ENCODE measurements around the gene EXOC7. TPM values are rescaled to one million over a fixed set of nuclear protein-coding genes. Genes with fewer than 3 reads are reported as not detected.
"Not testable (repeated sequence)": the region's sequence is repeated elsewhere in the genome, so short reads cannot be mapped to it uniquely, and the experiment has no call there.

The EXOC7 gene
- total RNA-seq, 2 donors from 2014 or later = 104 to 117 TPM

DNA sequence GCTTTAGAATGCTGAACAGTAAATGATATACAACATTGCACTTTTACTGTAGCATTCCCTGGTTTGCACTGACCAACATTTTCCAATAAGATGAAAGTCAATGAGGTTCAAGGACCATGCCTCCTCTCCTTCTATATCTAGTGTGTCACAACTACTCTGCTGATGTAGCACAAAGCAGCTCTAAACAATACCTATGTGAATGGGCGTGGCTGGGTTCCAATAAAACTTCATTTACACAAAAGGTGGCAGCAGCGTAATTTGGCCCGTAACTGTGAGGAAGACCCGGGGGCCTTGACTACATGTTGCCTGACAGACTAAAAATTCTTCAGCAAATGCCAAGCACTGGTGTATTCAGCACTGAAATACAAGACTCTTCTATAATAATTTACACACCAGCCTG is 37.8 kb downstream of the EXOC7 start:
- H3K36me3 Mint-ChIP-seq (ENCODE audit: low read depth) = peaks cover 98% of the 10 kb centered on the region
- no peaks in the 10 kb centered on the region for H3K27me3 Mint-ChIP-seq
- no peak for ATAC-seq (replicated peaks)
- H3K9me3 Mint-ChIP-seq = no peaks in the 10 kb centered on the region
- peaks cover 31% of the 10 kb centered on the region for H3K4me1 Mint-ChIP-seq
- H3K27ac Mint-ChIP-seq = no peak overlapping the region
- no peak overlapping the region for H3K4me3 Mint-ChIP-seq

DNA sequence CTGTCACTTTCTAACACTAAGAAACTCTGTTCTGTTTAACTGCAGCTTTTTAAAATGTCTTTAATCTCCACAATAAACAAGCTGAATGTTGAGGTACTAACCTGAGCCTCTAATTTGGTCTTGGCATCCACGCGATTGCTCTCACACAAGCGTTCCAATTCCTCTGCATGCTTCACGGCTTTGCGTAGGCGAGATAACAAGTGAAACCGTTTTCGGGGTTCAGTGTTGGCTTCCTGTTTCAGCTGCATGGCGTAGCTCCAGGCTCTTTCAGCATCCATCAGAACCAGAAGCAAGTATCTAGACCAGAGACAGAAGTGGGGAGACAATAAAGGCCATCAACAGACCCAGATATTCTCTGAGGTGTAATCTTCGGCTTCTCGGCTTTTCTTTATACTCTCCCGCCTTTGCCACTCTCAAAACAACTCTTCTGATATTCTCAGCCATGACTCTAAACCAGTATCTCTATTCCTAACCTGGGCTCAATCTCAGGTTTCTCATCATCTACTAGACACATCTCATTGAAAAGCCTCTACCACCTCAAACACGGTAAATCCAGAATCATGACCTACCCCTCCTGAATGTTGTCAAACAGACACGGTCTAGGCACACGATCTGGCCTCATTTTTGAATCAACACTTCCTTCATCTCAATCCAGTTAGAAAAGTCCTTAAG is 39.6 kb downstream of the EXOC7 start:
- Mint-ChIP-seq H3K9me3 (no peaks in the 10 kb centered on the region), H3K4me3 (peak overlapping the region; percentile 79), H3K36me3 (ENCODE audit: low read depth) (peaks cover 98% of the 10 kb centered on the region), H3K27me3 (no peaks in the 10 kb centered on the region), H3K27ac (peak overlapping the region; percentile 86), H3K4me1 (peaks cover 24% of the 10 kb centered on the region)
- ATAC-seq (replicated peaks) = peak; percentile 96

- not testable (repeated sequence) for H3K27ac Mint-ChIP-seq; ATAC-seq (replicated peaks); H3K27me3 Mint-ChIP-seq; H3K4me3 Mint-ChIP-seq; H3K9me3 Mint-ChIP-seq
- peaks cover 98% of the 10 kb centered on the region for H3K36me3 Mint-ChIP-seq (ENCODE audit: low read depth)
- H3K4me1 Mint-ChIP-seq = peaks cover 17% of the 10 kb centered on the region
These were observed 45.3 kb downstream of the EXOC7 start for GRCh38 chr17:76058264-76058663.

GRCh38 chr17:76056882-76057281 is 46.7 kb downstream of the EXOC7 start:
- no peak for ATAC-seq (replicated peaks)
- Mint-ChIP-seq H3K36me3 (ENCODE audit: low read depth) (peaks cover 100% of the 10 kb centered on the region), H3K4me3 (no peak overlapping the region), H3K27ac (no peak overlapping the region), H3K27me3 (no peaks in the 10 kb centered on the region), H3K9me3 (no peaks in the 10 kb centered on the region), H3K4me1 (peaks cover 18% of the 10 kb centered on the region)

GRCh38 chr17:76054112-76054476 is 49.5 kb downstream of the EXOC7 start:
- no peaks in the 10 kb centered on the region for H3K9me3 Mint-ChIP-seq
- peaks cover 100% of the 10 kb centered on the region for H3K36me3 Mint-ChIP-seq (ENCODE audit: low read depth)
- H3K4me3 Mint-ChIP-seq = peak overlapping the region; percentile 58
- no peaks in the 10 kb centered on the region for H3K27me3 Mint-ChIP-seq
- peak; percentile 79 for ATAC-seq (replicated peaks)
- peaks cover 35% of the 10 kb centered on the region for H3K4me1 Mint-ChIP-seq
- peak overlapping the region; percentile 73 for H3K27ac Mint-ChIP-seq

- Mint-ChIP-seq H3K9me3 (no peaks in the 10 kb centered on the region), H3K4me1 (peaks cover 35% of the 10 kb centered on the region), H3K4me3 (peak overlapping the region; percentile 58), H3K27me3 (no peaks in the 10 kb centered on the region), H3K36me3 (ENCODE audit: low read depth) (peaks cover 100% of the 10 kb centered on the region), H3K27ac (peak overlapping the region; percentile 73)
- ATAC-seq (replicated peaks) = peak; percentile 73
These were observed 50.1 kb downstream of the EXOC7 start for GRCh38 chr17:76053246-76054111.

GRCh38 chr17:76051561-76051960 is 52.0 kb downstream of the EXOC7 start:
- H3K4me3 Mint-ChIP-seq = no peak overlapping the region
- no peak for ATAC-seq (replicated peaks)
- no peaks in the 10 kb centered on the region for H3K9me3 Mint-ChIP-seq
- H3K27me3 Mint-ChIP-seq = no peaks in the 10 kb centered on the region
- H3K36me3 Mint-ChIP-seq (ENCODE audit: low read depth) = peaks cover 99% of the 10 kb centered on the region
- peak overlapping the region; percentile 81 for H3K27ac Mint-ChIP-seq
- H3K4me1 Mint-ChIP-seq = peaks cover 34% of the 10 kb centered on the region

- Mint-ChIP-seq H3K9me3 (no peaks in the 10 kb centered on the region), H3K27me3 (no peaks in the 10 kb centered on the region), H3K4me3 (no peak overlapping the region), H3K27ac (peak overlapping the region; percentile 81), H3K4me1 (peaks cover 30% of the 10 kb centered on the region), H3K36me3 (ENCODE audit: low read depth) (peaks cover 99% of the 10 kb centered on the region)
- peak; percentile 38 for ATAC-seq (replicated peaks)
These were observed 52.8 kb downstream of the EXOC7 start for GRCh38 chr17:76050538-76051467.

DNA sequence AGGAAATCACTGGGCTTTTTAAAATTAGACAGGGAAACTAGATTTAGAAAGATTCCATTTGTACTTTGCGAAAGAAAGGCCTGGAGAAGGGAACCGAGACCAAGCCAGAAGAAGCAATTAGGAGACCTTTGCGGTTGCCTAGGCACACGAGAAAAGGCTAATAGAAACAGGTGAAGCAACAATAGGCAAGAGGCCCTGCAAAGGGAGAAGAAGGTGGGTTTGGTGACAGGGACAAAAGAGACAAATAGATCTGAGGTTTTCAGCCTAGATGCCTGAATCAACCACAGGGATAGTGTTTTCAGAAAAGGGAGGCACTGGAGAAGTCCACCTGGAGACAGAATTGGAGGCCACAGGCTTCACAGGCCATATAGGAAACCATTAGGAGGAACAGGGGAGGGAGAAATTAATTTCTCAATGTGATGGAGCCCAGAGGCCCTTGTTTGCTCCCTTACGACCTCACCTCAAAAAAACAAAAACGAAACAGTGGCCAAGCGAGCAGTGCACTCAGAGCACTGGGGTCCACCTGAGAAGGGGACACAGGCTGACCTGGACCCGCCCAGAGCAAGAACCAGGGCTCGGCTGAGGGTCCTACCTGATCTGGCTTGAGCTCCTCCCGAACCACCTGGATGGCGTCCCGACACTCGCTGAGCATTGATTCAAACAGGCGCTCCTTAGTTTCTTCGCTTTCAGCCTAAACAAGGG is 53.6 kb downstream of the EXOC7 start:
- peaks cover 99% of the 10 kb centered on the region for H3K36me3 Mint-ChIP-seq (ENCODE audit: low read depth)
- no peak overlapping the region for H3K4me3 Mint-ChIP-seq

DNA sequence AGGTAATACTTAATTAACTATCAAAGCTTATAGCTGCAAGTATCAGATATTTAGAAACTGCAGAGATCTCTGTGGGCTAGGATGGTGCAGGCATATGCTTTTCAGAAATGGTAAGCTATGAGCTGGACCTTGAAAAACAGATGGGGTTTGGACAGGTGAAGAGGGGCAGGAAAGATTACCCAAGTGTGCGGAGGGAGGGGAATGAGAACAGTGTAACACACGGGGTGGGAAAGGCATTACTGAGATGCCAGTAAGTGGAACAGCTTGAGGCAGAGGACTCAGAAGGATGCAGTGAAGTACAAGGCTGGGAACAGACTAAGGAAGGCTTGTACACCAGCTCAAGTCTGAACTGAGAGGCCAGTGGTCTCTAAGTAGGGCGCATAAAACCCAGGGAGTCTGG is 54.3 kb downstream of the EXOC7 start:
- H3K36me3 Mint-ChIP-seq (ENCODE audit: low read depth) = peaks cover 99% of the 10 kb centered on the region
- H3K4me3 Mint-ChIP-seq = peak overlapping the region; percentile 21
- H3K27ac Mint-ChIP-seq = peak overlapping the region; percentile 81
- peaks cover 30% of the 10 kb centered on the region for H3K4me1 Mint-ChIP-seq
- ATAC-seq (replicated peaks) = no peak
- no peaks in the 10 kb centered on the region for H3K9me3 Mint-ChIP-seq
- H3K27me3 Mint-ChIP-seq = no peaks in the 10 kb centered on the region

More for the DNA sequence above, 53.6 kb downstream of the EXOC7 start:
- Mint-ChIP-seq H3K27ac (peak overlapping the region; percentile 81), H3K9me3 (no peaks in the 10 kb centered on the region), H3K27me3 (no peaks in the 10 kb centered on the region), H3K4me1 (peaks cover 30% of the 10 kb centered on the region)
- no peak for ATAC-seq (replicated peaks)

- Mint-ChIP-seq H3K4me3 (peak overlapping the region; percentile 21), H3K27ac (peak overlapping the region; percentile 81)
- peak; percentile 39 for ATAC-seq (replicated peaks)
These were observed 54.9 kb downstream of the EXOC7 start for GRCh38 chr17:76048711-76049110.

DNA sequence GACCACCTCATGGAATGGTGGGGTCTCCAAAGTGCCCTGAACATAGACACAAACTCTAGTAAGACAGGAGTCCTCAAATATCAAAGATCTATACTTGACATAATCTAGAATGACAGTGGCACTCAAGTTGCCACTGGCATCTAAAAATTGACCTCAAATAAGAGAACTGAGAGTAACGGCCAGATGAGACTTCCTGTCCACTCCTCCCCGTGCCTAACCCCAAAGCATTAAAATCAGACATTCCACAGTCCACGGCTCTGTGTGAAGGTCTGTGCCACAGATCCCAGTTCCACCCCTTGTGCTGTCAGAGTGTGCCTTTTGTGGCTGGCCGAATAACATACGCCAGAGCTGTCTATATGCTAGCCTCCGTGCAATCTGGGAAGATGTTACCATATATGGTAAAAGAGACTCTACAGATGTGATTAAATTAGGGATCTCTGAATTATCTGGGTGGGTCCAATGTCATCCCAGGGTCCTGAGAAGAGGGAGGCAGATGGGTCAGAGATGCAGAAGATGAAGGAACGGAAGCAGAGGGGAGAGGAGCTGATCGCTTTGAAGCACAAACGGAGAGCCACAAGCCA is 55.5 kb downstream of the EXOC7 start:
- no peaks in the 10 kb centered on the region for H3K9me3 Mint-ChIP-seq
- H3K36me3 Mint-ChIP-seq (ENCODE audit: low read depth) = peaks cover 99% of the 10 kb centered on the region
- no peak for ATAC-seq (replicated peaks)
- no peaks in the 10 kb centered on the region for H3K27me3 Mint-ChIP-seq
- peak overlapping the region; percentile 81 for H3K27ac Mint-ChIP-seq
- H3K4me3 Mint-ChIP-seq = no peak overlapping the region
- H3K4me1 Mint-ChIP-seq = peaks cover 20% of the 10 kb centered on the region

More at GRCh38 chr17:76048711-76049110, 54.9 kb downstream of the EXOC7 start:
- peaks cover 99% of the 10 kb centered on the region for H3K36me3 Mint-ChIP-seq (ENCODE audit: low read depth)
- H3K9me3 Mint-ChIP-seq = no peaks in the 10 kb centered on the region
- peaks cover 25% of the 10 kb centered on the region for H3K4me1 Mint-ChIP-seq
- H3K27me3 Mint-ChIP-seq = no peaks in the 10 kb centered on the region

DNA sequence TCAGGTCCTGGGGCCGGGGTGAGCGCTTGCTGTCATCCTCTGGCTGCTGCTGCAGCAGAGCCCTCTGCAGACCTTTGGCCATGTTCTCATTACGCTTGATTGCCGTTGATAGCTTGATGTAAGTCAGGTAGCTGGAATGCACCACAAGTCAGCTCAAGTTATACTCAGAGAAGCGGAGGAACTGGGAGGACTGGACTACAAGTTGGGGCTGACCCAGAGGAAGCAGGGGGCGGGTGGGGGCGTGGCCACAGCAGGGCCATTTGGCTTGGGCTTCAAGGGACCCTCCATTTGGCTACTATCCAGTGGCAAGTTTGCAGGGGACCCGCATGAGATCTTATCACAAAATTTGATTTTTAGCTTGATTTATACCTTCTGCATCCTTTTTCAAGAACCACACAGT is 57.5 kb downstream of the EXOC7 start:
- Mint-ChIP-seq H3K9me3 (no peaks in the 10 kb centered on the region), H3K4me1 (peaks cover 15% of the 10 kb centered on the region), H3K36me3 (ENCODE audit: low read depth) (peaks cover 99% of the 10 kb centered on the region), H3K4me3 (no peak overlapping the region), H3K27ac (no peak overlapping the region), H3K27me3 (no peaks in the 10 kb centered on the region)
- no peak for ATAC-seq (replicated peaks)

All from activated T-helper 17 cell treated with anti-CD3 and anti-CD28 coated beads, Interleukin-2, amount 50 U/mL, for 72 hours (primary cell).